ENCODE measurements around the gene RFPL3. TPM values are rescaled to one million over a fixed set of nuclear protein-coding genes. Genes with fewer than 3 reads are reported as not detected.

RFPL3 gene
- total RNA-seq, 4 donors from 2014 or later, result not detected

DNA sequence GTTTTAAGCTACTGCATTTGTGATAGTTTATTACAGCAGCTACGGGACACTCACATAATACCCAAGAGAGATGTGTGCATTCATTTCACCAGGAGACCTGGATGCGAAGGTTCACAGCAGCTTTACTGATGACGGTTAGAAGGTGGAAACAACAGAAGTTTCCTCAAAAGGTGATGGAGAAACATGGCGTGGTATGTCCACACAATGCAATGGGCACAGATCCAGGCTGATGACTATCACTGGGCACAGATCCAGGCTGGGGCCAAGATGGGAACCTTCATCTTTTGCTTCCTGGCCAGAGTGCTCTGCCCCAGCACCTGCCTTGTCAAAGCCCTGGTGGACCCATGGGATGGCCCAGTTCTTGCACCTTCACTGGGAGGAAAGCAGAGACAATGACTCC is 30.6 kb upstream of the RFPL3 start:
- DNase-seq, result peak in 1 of 3 donors; percentile 39
- TF ChIP-seq POLR2A (IDR thresholded peaks at IDR 0.05), result no peak
- TF ChIP-seq, protein P1, sequence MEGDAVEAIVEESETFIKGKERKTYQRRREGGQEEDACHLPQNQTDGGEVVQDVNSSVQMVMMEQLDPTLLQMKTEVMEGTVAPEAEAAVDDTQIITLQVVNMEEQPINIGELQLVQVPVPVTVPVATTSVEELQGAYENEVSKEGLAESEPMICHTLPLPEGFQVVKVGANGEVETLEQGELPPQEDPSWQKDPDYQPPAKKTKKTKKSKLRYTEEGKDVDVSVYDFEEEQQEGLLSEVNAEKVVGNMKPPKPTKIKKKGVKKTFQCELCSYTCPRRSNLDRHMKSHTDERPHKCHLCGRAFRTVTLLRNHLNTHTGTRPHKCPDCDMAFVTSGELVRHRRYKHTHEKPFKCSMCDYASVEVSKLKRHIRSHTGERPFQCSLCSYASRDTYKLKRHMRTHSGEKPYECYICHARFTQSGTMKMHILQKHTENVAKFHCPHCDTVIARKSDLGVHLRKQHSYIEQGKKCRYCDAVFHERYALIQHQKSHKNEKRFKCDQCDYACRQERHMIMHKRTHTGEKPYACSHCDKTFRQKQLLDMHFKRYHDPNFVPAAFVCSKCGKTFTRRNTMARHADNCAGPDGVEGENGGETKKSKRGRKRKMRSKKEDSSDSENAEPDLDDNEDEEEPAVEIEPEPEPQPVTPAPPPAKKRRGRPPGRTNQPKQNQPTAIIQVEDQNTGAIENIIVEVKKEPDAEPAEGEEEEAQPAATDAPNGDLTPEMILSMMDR (IDR thresholded peaks at IDR 0.05), result no peak
- no peaks in the 10 kb centered on the region for H3K9me3 ChIP-seq
- no peak overlapping the region for H3K4me3 ChIP-seq
- H3K27me3 ChIP-seq, result no peaks in the 10 kb centered on the region
- no peaks in the 10 kb centered on the region for H3K36me3 ChIP-seq
- no peak overlapping the region for H3K27ac ChIP-seq
- H3K4me1 ChIP-seq, result no peaks in the 10 kb centered on the region

DNA sequence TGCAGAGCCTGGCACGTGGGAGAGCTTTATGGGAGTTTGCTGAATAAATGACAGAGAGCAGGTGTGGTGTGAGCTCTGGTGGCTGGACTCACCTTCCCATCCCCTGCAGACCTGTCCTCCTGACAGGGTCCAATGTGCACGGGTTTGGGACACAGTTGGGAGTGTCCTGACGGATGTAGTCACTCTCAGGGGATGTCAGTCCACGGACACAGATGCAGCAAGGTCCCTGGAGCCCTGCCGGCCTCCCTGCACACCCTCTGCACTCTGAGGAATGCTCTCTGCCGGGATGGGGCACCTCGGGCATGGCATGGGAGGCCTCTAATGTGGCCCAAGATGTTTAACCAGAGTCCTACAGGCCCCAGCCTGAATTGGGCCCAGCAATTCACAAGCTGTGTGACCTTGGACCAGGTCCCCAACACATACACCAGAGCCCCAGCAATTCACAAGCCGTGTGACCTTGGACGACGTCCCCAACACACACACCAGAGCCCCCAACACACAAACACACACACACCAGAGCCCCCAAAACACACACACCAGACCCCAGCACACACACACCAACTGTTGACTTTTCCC is 30.0 kb upstream of the RFPL3 start:
- H3K27me3 ChIP-seq, result no peaks in the 10 kb centered on the region
- H3K4me1 ChIP-seq, result no peaks in the 10 kb centered on the region
- peak in 2 of 3 donors; percentile 17 to 25 for DNase-seq
- H3K4me3 ChIP-seq, result no peak overlapping the region
- H3K36me3 ChIP-seq, result no peaks in the 10 kb centered on the region
- no peak for TF ChIP-seq POLR2A (IDR thresholded peaks at IDR 0.05)
- TF ChIP-seq, protein P1 (IDR thresholded peaks at IDR 0.05), result no peak
- H3K27ac ChIP-seq, result no peak overlapping the region
- H3K9me3 ChIP-seq, result no peaks in the 10 kb centered on the region

DNA sequence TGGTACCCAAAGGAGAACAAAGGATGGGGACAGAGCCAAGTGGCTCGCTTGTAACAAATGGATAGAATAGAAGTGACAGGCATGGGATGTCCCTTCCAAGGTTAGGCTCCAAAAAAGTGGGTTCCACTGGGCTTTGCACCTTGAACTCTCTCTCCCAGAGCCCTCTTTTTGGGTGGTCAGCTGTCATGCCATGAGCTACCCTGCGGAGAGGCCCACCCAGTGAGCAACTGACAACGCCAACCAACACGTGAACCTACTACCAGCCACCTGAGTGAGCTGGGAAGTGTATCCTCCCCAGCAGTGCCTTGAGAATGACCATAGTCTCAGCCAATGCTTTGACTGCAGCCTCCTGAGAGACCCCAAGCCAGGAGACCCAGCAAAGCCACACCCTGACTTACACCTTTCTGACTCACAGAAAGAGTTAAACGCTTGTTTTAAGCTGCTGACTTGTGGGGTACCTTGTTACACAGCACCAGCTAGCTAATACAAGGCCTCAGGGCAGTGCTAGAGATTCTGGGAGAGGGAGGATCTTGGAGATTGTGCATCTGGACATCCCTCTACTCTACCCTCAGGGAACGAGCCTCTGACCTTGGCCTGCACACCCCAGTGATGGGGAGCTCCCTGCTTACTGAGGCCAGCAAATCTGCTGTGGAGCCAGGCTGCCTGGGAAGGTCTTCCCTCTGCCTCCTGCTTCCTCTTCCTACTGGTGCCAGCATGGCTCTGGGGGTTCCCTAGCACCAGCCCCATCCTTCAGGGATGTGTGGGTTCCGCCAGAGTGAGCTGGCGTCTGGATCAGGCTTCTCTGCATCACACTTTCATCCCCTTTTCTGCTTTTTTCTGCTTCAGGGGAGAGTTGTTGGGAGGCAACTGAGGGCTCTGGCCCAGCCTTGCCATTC is 29.1 kb upstream of the RFPL3 start:
- H3K9me3 ChIP-seq, result no peaks in the 10 kb centered on the region
- H3K27ac ChIP-seq, result no peak overlapping the region
- H3K27me3 ChIP-seq, result no peaks in the 10 kb centered on the region
- H3K4me1 ChIP-seq, result no peaks in the 10 kb centered on the region
- peak in 1 of 3 donors; percentile 6 for DNase-seq
- H3K36me3 ChIP-seq, result no peaks in the 10 kb centered on the region
- no peak for TF ChIP-seq POLR2A (IDR thresholded peaks at IDR 0.05)
- TF ChIP-seq, protein P1 (IDR thresholded peaks at IDR 0.05), result no peak
- H3K4me3 ChIP-seq, result no peak overlapping the region

DNA sequence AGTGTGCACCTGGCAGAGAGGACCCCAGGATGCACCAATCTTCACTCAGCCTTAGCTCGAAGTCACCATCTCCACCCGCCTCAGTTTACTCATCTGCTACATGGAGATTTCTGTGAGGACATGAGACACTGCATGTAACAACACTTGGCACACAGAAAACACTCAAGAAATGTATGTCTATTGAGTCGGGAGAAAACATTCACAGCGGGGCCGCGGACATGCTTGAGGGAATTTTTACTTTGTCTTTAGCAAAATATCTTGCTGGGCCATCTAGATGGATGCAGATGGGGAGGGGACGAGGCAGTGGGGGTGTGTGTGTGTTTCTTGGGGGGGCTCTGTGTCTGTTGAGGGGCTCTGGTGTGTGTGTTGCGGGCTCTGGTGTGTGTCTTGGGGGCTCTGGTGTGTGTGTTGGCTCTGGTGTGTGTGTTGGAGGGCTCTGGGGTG is 28.4 kb upstream of the RFPL3 start:
- Histone ChIP-seq H3K27ac (no peak overlapping the region), H3K4me1 (no peaks in the 10 kb centered on the region), H3K9me3 (no peaks in the 10 kb centered on the region), H3K27me3 (no peaks in the 10 kb centered on the region), H3K36me3 (no peaks in the 10 kb centered on the region), H3K4me3 (no peak overlapping the region)
- DNase-seq, result peak in 2 of 3 donors; percentile 9 to 14
- TF ChIP-seq, protein P1 (IDR thresholded peaks at IDR 0.05), result no peak
- no peak for TF ChIP-seq POLR2A (IDR thresholded peaks at IDR 0.05)

DNA sequence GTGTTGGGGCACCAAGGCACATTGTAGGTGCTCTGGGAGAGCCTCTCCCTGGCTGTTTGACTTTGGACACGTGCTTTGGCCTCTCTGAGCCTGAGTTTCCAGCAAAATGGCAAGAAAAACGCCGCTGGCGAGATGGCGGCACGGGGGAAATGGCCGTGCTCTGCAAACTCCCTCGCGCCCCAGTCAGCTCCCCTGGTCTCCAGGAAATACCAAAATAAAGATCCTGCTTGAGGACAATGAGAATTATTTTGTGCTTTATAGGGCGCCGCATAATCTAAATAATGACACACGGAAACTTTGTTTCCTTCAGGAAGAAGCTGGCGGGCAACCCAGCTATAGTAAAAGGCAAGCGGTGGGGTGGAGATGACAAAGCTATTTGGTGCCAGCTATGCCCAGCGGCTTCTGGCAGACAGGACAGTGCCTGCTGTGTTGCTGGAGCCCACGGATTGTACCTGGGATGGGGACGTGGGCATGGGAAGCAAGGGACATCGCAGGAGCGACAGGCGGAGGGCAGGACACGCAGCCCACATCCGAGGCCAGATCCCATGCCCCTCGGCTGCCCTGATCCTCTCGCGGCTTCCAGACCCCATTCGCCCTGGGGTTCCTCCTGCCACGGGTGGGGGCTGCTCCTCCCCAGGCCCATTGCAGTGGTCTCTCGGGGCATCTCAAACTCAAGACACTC is 26.3 kb upstream of the RFPL3 start:
- Histone ChIP-seq H3K27me3 (no peaks in the 10 kb centered on the region), H3K4me1 (no peaks in the 10 kb centered on the region), H3K36me3 (no peaks in the 10 kb centered on the region), H3K9me3 (no peaks in the 10 kb centered on the region), H3K4me3 (no peak overlapping the region), H3K27ac (no peak overlapping the region)
- TF ChIP-seq POLR2A (IDR thresholded peaks at IDR 0.05), result no peak
- TF ChIP-seq, protein P1 (IDR thresholded peaks at IDR 0.05), result no peak
- peak in 2 of 3 donors; percentile 14 to 26 for DNase-seq

Data from Peyer's patch (tissue), 4 donors.